ENCODE data around the gene RIMKLA. TPM values are rescaled to one million over a fixed set of nuclear protein-coding genes. Genes with fewer than 3 reads are reported as not detected.

RIMKLA gene
- total RNA-seq, 1 donor from 2014 or later: 0.20 TPM

- peak overlapping the region; percentile 92 for H3K9ac ChIP-seq (ENCODE audit: low read length)
- TF ChIP-seq EZH2 (IDR thresholded peaks at IDR 0.05; ENCODE audit: insufficient read depth, low read length) (no peak), CTCF (IDR thresholded peaks at IDR 0.05; ENCODE audit: insufficient read depth, low read depth, low read length) (no peak)
- no peaks in the 10 kb centered on the region for H3K27me3 ChIP-seq (ENCODE audit: insufficient read depth, low read length)
- no peaks in the 10 kb centered on the region for H3K27me3 Mint-ChIP-seq (ENCODE audit: low read depth, unreplicated experiment)
- H2AFZ ChIP-seq (ENCODE audit: low read depth, low read length): peak overlapping the region; percentile 96
- peak overlapping the region; percentile 91 for H3K4me2 ChIP-seq (ENCODE audit: low read length)
- H3K4me1 Mint-ChIP-seq (ENCODE audit: low read depth, unreplicated experiment): peaks cover 13% of the 10 kb centered on the region
- peak overlapping the region; percentile 91 for H3K4me3 ChIP-seq (ENCODE audit: insufficient read depth, low read depth, low read length)
- H3K27ac Mint-ChIP-seq (ENCODE audit: unreplicated experiment): peak overlapping the region; percentile 16
- peaks cover 13% of the 10 kb centered on the region for H3K4me1 ChIP-seq (ENCODE audit: insufficient read depth, low read length)
- no peaks in the 10 kb centered on the region for H3K9me3 Mint-ChIP-seq (ENCODE audit: unreplicated experiment)
- DNase-seq (ENCODE audit: low read depth) (peak; percentile 67), FAIRE-seq (no peak)
- peak overlapping the region; percentile 89 for H3K27ac ChIP-seq (ENCODE audit: low read depth, low read length)
- no peaks in the 10 kb centered on the region for H3K9me3 ChIP-seq (ENCODE audit: insufficient read depth, low read depth, low read length)
- peaks cover 27% of the 10 kb centered on the region for H4K20me1 ChIP-seq (ENCODE audit: insufficient read depth, low read length)
- no peaks in the 10 kb centered on the region for H3K36me3 Mint-ChIP-seq (ENCODE audit: low read depth, unreplicated experiment)
- H3K36me3 ChIP-seq (ENCODE audit: insufficient read depth, low read length): no peaks in the 10 kb centered on the region
- H3K79me2 ChIP-seq (ENCODE audit: insufficient read depth, low read length): peaks cover 40% of the 10 kb centered on the region
- H3K4me3 Mint-ChIP-seq (ENCODE audit: unreplicated experiment): peak overlapping the region; percentile 87
Measured at GRCh38 chr1:42335809-42336518, 44.6 kb upstream of the RIMKLA start.

GRCh38 chr1:42336978-42337377, 43.6 kb upstream of the RIMKLA start:
- Histone ChIP-seq H4K20me1 (ENCODE audit: insufficient read depth, low read length) (peaks cover 22% of the 10 kb centered on the region), H3K27ac (ENCODE audit: low read depth, low read length) (no peak overlapping the region), H3K9ac (ENCODE audit: low read length) (no peak overlapping the region), H2AFZ (ENCODE audit: low read depth, low read length) (no peak overlapping the region), H3K36me3 (ENCODE audit: insufficient read depth, low read length) (no peaks in the 10 kb centered on the region), H3K79me2 (ENCODE audit: insufficient read depth, low read length) (peaks cover 30% of the 10 kb centered on the region), H3K4me2 (ENCODE audit: low read length) (no peak overlapping the region), H3K4me3 (ENCODE audit: insufficient read depth, low read depth, low read length) (no peak overlapping the region), H3K9me3 (ENCODE audit: insufficient read depth, low read depth, low read length) (no peaks in the 10 kb centered on the region), H3K4me1 (ENCODE audit: insufficient read depth, low read length) (peaks cover 13% of the 10 kb centered on the region), H3K27me3 (ENCODE audit: insufficient read depth, low read length) (no peaks in the 10 kb centered on the region)
- Mint-ChIP-seq H3K27ac (ENCODE audit: unreplicated experiment) (no peak overlapping the region), H3K9me3 (ENCODE audit: unreplicated experiment) (no peaks in the 10 kb centered on the region), H3K36me3 (ENCODE audit: low read depth, unreplicated experiment) (no peaks in the 10 kb centered on the region), H3K27me3 (ENCODE audit: low read depth, unreplicated experiment) (no peaks in the 10 kb centered on the region), H3K4me3 (ENCODE audit: unreplicated experiment) (no peak overlapping the region), H3K4me1 (ENCODE audit: low read depth, unreplicated experiment) (peaks cover 12% of the 10 kb centered on the region)
- DNase-seq (ENCODE audit: low read depth) (no peak), FAIRE-seq (no peak)
- TF ChIP-seq CTCF (IDR thresholded peaks at IDR 0.05; ENCODE audit: insufficient read depth, low read depth, low read length) (no peak), EZH2 (IDR thresholded peaks at IDR 0.05; ENCODE audit: insufficient read depth, low read length) (no peak)

- Histone ChIP-seq H4K20me1 (ENCODE audit: insufficient read depth, low read length) (no peaks in the 10 kb centered on the region), H3K9ac (ENCODE audit: low read length) (no peak overlapping the region), H3K4me2 (ENCODE audit: low read length) (no peak overlapping the region), H3K27ac (ENCODE audit: low read depth, low read length) (no peak overlapping the region), H3K9me3 (ENCODE audit: insufficient read depth, low read depth, low read length) (no peaks in the 10 kb centered on the region), H3K79me2 (ENCODE audit: insufficient read depth, low read length) (no peaks in the 10 kb centered on the region), H3K4me1 (ENCODE audit: insufficient read depth, low read length) (peaks cover 5% of the 10 kb centered on the region), H3K27me3 (ENCODE audit: insufficient read depth, low read length) (no peaks in the 10 kb centered on the region), H3K4me3 (ENCODE audit: insufficient read depth, low read depth, low read length) (no peak overlapping the region), H2AFZ (ENCODE audit: low read depth, low read length) (no peak overlapping the region), H3K36me3 (ENCODE audit: insufficient read depth, low read length) (no peaks in the 10 kb centered on the region)
- no peaks in the 10 kb centered on the region for H3K9me3 Mint-ChIP-seq (ENCODE audit: unreplicated experiment)
- no peak overlapping the region for H3K4me3 Mint-ChIP-seq (ENCODE audit: unreplicated experiment)
- H3K27ac Mint-ChIP-seq (ENCODE audit: unreplicated experiment): no peak overlapping the region
- no peaks in the 10 kb centered on the region for H3K27me3 Mint-ChIP-seq (ENCODE audit: low read depth, unreplicated experiment)
- FAIRE-seq (no peak), DNase-seq (ENCODE audit: low read depth) (no peak)
- TF ChIP-seq CTCF (IDR thresholded peaks at IDR 0.05; ENCODE audit: insufficient read depth, low read depth, low read length) (no peak), EZH2 (IDR thresholded peaks at IDR 0.05; ENCODE audit: insufficient read depth, low read length) (no peak)
- H3K4me1 Mint-ChIP-seq (ENCODE audit: low read depth, unreplicated experiment): peaks cover 4% of the 10 kb centered on the region
- H3K36me3 Mint-ChIP-seq (ENCODE audit: low read depth, unreplicated experiment): no peaks in the 10 kb centered on the region
Measured at GRCh38 chr1:42340093-42340492, 40.5 kb upstream of the RIMKLA start.
